Omental fat pad (tissue), 4 donors: ENCODE measurements around the gene NAV2. TPM values are rescaled to one million over a fixed set of nuclear protein-coding genes. Genes with fewer than 3 reads are reported as not detected.

Experiments
- ATAC-seq: fragments of 150-250 bp; one replicate; pipeline ENCODE4 v1.9.1; 2016; ENCODE audit warnings: mild to moderate bottlenecking, moderate library complexity; ENCODE audit not compliant: low FRiP score
- DNase-seq: peaks from one replicate; pipeline ENCODE4 v3.0.0-alpha.2; 2019; ENCODE audit warnings: low spot score
- total RNA-seq, 4 donors: library from RNA; depleted of rRNA; stranded (reverse); fragments of >200 nt; gene quantifications; one replicate each; pipeline ENCODE4 v1.1.0, GENCODE V29; 2016
- TF ChIP-seq, protein P1 (sequence below), 3 donors: fragments of 450-650 bp; IDR thresholded peaks; one replicate each; pipeline ENCODE4 v1.5.1; 2016 to 2017; ENCODE audit warnings: antibody characterized with exemption in 3 of 3, mild to moderate bottlenecking in 3 of 3, moderate library complexity in 2 of 3

The NAV2 gene
- total RNA-seq, 4 donors from 2014 or later, result 6.3 to 41.6 (median 13.0) TPM

DNA sequence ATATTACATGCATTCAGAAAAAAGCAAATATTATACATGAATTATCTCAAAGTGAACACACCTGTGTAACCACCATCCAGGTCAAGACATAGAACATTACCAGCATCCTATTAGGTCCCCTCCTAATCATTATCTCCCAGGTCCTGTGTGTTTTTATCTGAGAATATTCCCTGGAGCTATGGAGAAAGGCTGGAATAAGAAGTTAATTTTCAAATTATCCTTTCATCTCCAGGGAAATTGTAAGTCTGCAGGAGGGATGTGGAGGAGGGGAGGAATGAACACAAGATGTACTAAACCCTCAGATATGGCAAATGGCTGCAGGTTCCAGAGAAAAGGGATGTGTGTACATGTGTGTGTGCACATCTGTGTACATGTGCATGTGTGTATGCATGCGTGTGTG, 25.2 kb upstream of the NAV2 start:
- DNase-seq (no peak), ATAC-seq (no peak)
- TF ChIP-seq, protein P1, sequence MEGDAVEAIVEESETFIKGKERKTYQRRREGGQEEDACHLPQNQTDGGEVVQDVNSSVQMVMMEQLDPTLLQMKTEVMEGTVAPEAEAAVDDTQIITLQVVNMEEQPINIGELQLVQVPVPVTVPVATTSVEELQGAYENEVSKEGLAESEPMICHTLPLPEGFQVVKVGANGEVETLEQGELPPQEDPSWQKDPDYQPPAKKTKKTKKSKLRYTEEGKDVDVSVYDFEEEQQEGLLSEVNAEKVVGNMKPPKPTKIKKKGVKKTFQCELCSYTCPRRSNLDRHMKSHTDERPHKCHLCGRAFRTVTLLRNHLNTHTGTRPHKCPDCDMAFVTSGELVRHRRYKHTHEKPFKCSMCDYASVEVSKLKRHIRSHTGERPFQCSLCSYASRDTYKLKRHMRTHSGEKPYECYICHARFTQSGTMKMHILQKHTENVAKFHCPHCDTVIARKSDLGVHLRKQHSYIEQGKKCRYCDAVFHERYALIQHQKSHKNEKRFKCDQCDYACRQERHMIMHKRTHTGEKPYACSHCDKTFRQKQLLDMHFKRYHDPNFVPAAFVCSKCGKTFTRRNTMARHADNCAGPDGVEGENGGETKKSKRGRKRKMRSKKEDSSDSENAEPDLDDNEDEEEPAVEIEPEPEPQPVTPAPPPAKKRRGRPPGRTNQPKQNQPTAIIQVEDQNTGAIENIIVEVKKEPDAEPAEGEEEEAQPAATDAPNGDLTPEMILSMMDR (IDR thresholded peaks at IDR 0.05), result no peak

- no peak for ATAC-seq
- DNase-seq, result no peak
- TF ChIP-seq, protein P1 (IDR thresholded peaks at IDR 0.05), result no peak
Observed at GRCh38 chr11:19689281-19690000, 23.2 kb upstream of the NAV2 start.

DNA sequence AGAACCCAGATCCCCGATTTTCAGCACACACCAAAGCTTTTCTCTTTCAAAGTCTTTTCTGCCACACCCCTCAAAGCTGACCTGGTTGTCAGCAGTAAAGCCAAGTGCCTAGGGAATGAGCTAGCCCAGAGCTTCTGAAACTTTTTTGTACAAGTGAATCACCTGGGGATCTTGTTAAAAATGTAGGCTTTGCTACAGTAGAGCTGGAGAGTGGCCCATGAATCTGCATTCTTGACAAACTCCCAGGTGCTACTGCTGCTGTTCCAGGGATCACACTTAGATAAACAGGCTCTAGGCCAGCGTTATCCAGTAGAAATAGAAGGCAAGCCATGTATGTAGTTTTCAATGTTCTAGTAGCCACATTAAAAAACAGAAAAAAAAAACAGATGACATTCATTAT, 21.8 kb upstream of the NAV2 start:
- DNase-seq (no peak), ATAC-seq (no peak)
- TF ChIP-seq, protein P1 (IDR thresholded peaks at IDR 0.05), result no peak

DNA sequence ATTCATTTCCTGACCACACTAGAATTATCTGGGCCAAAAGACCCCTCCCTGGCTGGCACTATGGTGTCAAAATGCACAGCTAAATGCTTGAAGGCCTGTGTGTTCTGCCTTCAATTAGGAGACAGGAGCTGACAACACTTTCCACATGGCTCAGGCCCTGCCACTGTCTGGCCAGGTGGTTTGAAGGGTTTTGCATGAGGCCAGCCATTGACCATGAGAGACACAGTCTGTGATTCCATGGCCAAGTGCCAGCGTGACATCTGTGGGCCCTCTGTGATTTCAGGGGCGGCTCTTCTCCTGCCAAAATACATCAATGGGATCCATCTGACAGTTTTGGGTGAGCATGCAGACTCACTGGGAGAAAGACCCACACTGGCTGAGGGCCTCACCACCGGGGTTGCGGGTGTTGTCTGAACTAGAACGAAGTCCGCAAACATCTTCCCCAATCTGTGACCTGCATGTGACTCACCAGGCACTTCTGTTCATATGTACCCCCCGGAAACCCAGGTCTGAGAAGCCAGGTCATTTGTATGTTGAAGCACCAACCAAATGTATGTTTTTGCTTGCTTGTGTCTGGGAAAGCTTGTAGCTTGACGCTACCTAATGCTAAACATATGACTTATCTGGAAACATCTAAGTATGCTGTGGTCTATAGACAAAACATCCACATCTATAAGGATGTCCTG, 20.7 kb upstream of the NAV2 start:
- no peak for DNase-seq
- no peak for ATAC-seq
- TF ChIP-seq, protein P1 (IDR thresholded peaks at IDR 0.05), result no peak

DNA sequence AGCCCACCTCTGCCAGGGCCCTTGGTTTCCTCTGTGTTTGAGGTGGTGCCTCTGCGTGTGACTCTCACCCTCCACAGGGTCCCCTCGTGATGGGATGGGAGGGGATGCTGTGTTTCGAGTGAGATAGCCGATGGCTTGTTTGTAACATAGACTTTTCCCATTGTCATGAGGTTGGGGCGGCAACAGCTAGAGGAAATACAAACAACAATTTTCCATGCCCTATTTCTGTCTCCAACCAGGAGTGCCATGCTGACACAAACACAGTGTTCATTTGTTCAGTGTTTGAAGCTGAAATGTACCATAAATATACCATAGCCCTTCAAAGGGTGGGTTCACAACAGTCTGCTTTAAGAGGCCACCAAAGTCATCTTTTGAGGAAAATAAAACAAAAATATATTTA, 19.5 kb upstream of the NAV2 start:
- no peak for DNase-seq
- TF ChIP-seq, protein P1 (IDR thresholded peaks at IDR 0.05), result no peak
- ATAC-seq, result no peak

- ATAC-seq (no peak), DNase-seq (no peak)
- TF ChIP-seq, protein P1 (IDR thresholded peaks at IDR 0.05), result no peak
Observed at GRCh38 chr11:19694796-19695345, 17.8 kb upstream of the NAV2 start.
